Smooth muscle cell (in vitro differentiated cells): ENCODE results near the gene C2orf72. TPM values are rescaled to one million over a fixed set of nuclear protein-coding genes. Genes with fewer than 3 reads are reported as not detected.

ENCODE experiments used
- DNase-seq: peaks from one replicate; lab custom pipeline; 2025; ENCODE audit not compliant: unreplicated experiment; lab: John Stamatoyannopoulos, UW
- H2AFZ ChIP-seq: fragments of 200-600 bp; sonication (generic); 2 replicates; pipeline ENCODE4 v1.6.0; 2016; ENCODE audit warnings: antibody characterized with exemption, low read depth, mild to moderate bottlenecking
- H3F3A ChIP-seq: fragments of 200-600 bp; sonication (generic); 2 replicates; pipeline ENCODE4 v1.6.0; 2017; ENCODE audit warnings: antibody characterized with exemption, low read depth
- H3K27ac ChIP-seq: fragments of 200-600 bp; sonication (generic); 2 replicates; pipeline ENCODE4 v1.5.1; 2016; ENCODE audit warnings: low read depth, mild to moderate bottlenecking
- H3K27me3 ChIP-seq: fragments of 200-600 bp; sonication (generic); 2 replicates; pipeline ENCODE4 v1.6.1; 2016; ENCODE audit warnings: low read depth, mild to moderate bottlenecking
- H3K36me3 ChIP-seq: fragments of 200-600 bp; sonication (generic); 2 replicates; pipeline ENCODE4 v1.5.1; 2016; ENCODE audit warnings: low read depth
- H3K4me1 ChIP-seq: fragments of 200-600 bp; sonication (generic); 2 replicates; pipeline ENCODE4 v1.5.1; 2016; ENCODE audit warnings: low read depth
- H3K4me2 ChIP-seq: fragments of 200-600 bp; sonication (generic); 2 replicates; pipeline ENCODE4 v1.6.0; 2016; ENCODE audit warnings: mild to moderate bottlenecking
- H3K4me3 ChIP-seq: fragments of 200-600 bp; sonication (generic); 2 replicates; pipeline ENCODE4 v1.5.1; 2016; ENCODE audit warnings: mild to moderate bottlenecking
- H3K79me2 ChIP-seq: fragments of 200-600 bp; sonication (generic); 2 replicates; pipeline ENCODE4 v1.6.0; 2016; ENCODE audit warnings: low read depth, mild to moderate bottlenecking
- H3K9ac ChIP-seq: fragments of 200-600 bp; sonication (generic); 2 replicates; pipeline ENCODE4 v1.6.0; 2016; ENCODE audit warnings: low read depth
- H3K9me3 ChIP-seq: fragments of 200-600 bp; sonication (generic); replicated peaks from 2 replicates; pipeline ENCODE4 v1.5.1; 2016; ENCODE audit warnings: low read depth
- H4K20me1 ChIP-seq: fragments of 200-600 bp; sonication (generic); 2 replicates; pipeline ENCODE4 v1.6.0; 2016; ENCODE audit warnings: low read depth
- WGBS: methylation state at CpG from one replicate; pipeline ENCODE4 v1.1.7; 2016; ENCODE audit warnings: low lambda C conversion rate; 5-methylcytosine and 5-hydroxymethylcytosine counted together
- polyA plus RNA-seq: library from polyadenylated mRNA; unstranded; fragments of >200 nt; fragmentation: Nextera tagmentation; extraction: Ambion mirVana; gene quantifications from 2 replicates; pipeline ENCODE4 v1.2.1, GENCODE V29; 2016
- total RNA-seq: library from RNA; depleted of rRNA; stranded (reverse); fragments of >200 nt; gene quantifications from 2 replicates; pipeline ENCODE4 v1.2.3, GENCODE V29; 2014
- TF ChIP-seq, protein P1 (sequence below): fragments of 200-600 bp; sonication (generic); IDR thresholded peaks from 2 replicates; pipeline ENCODE4 v1.5.1; 2017; ENCODE audit warnings: borderline replicate concordance, mild to moderate bottlenecking, antibody characterized with exemption; ENCODE audit not compliant: insufficient read depth, poor library complexity, severe bottlenecking

The C2orf72 gene
- total and polyA plus RNA-seq, 2 experiments from 2014 or later = 0.48 to 1.2 TPM

DNA sequence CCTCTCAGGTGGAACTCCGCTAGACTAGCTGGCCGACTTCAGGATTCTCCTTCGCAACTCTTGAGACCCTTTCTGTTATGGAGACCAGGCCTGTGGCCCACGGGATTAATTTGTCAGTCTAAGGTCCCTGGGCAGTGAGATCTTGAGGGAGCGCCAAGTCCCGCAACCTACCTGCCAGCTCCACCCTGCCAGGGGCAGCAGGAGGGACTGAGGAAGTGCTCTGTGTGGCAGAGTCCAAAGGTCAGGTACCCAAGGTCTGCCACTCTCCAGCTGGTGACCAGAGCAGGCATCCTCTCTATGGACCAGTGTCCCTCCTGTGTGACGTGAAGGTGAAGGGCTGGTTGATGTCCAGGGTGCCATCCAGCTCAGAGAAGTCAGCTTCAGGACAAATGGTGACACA lies 45.7 kb upstream of the C2orf72 start:
- H3K36me3 ChIP-seq = no peaks in the 10 kb centered on the region
- no peaks in the 10 kb centered on the region for H3K4me1 ChIP-seq
- H3K9me3 ChIP-seq = no peaks in the 10 kb centered on the region
- H3K9ac ChIP-seq = no peak overlapping the region
- H3K27ac ChIP-seq = no peak overlapping the region
- H2AFZ ChIP-seq = no peak overlapping the region
- WGBS = 95% methylated on average over 7 of the region's 7 CpGs
- TF ChIP-seq, protein P1, sequence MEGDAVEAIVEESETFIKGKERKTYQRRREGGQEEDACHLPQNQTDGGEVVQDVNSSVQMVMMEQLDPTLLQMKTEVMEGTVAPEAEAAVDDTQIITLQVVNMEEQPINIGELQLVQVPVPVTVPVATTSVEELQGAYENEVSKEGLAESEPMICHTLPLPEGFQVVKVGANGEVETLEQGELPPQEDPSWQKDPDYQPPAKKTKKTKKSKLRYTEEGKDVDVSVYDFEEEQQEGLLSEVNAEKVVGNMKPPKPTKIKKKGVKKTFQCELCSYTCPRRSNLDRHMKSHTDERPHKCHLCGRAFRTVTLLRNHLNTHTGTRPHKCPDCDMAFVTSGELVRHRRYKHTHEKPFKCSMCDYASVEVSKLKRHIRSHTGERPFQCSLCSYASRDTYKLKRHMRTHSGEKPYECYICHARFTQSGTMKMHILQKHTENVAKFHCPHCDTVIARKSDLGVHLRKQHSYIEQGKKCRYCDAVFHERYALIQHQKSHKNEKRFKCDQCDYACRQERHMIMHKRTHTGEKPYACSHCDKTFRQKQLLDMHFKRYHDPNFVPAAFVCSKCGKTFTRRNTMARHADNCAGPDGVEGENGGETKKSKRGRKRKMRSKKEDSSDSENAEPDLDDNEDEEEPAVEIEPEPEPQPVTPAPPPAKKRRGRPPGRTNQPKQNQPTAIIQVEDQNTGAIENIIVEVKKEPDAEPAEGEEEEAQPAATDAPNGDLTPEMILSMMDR = no peak
- no peaks in the 10 kb centered on the region for H3K27me3 ChIP-seq
- H3K4me3 ChIP-seq = no peak overlapping the region
- H3F3A ChIP-seq = no peaks in the 10 kb centered on the region
- H3K79me2 ChIP-seq = no peaks in the 10 kb centered on the region
- DNase-seq = no peak
- H4K20me1 ChIP-seq = no peaks in the 10 kb centered on the region
- no peak overlapping the region for H3K4me2 ChIP-seq

DNA sequence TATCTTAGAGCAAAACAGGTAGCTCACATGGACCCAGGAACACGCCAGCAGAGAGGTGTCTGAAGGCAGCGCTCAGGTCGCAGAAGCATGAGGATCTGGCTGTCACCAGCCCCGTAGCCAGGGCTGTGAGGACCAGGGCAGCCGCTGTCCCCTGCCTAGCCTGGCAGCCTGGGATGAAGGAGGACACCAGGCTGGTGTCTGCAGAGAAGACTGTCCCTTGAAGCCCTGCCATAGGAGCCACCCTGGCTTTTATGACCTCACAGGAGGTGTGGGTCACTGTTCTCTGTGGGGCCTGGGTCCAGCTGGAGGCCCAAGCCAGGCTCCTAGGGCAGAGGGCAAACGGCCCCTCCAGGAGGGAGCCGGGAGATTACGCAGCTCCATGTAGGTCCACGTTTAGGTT lies 41.5 kb upstream of the C2orf72 start, which contains the start of gene SPATA3:
TSS of gene SPATA3 (plus strand) at position 301 of the 400 bp plus-strand sequence. CDS start 113 bp downstream, outside the sequence.
- TF ChIP-seq, protein P1 = no peak
- peaks cover 4% of the 10 kb centered on the region for H3K27me3 ChIP-seq
- no peaks in the 10 kb centered on the region for H3K79me2 ChIP-seq
- H3K9ac ChIP-seq = no peak within 1 kb of the TSS
- H3F3A ChIP-seq = no peaks in the 10 kb centered on the region
- no peaks in the 10 kb centered on the region for H3K4me1 ChIP-seq
- H3K9me3 ChIP-seq = no peaks in the 10 kb centered on the region
- WGBS = 98% methylated on average over 9 of the region's 9 CpGs
- DNase-seq = no peak
- H3K4me3 ChIP-seq = no peak within 1 kb of the TSS
- no peaks in the 10 kb centered on the region for H4K20me1 ChIP-seq
- H3K4me2 ChIP-seq = no peak within 1 kb of the TSS
- H3K36me3 ChIP-seq = no peaks in the 10 kb centered on the region
- H2AFZ ChIP-seq = no peak within 1 kb of the TSS
- H3K27ac ChIP-seq = no peak within 1 kb of the TSS

GRCh38 chr2:230996661-230997060 lies 40.7 kb upstream of the C2orf72 start:
- peaks cover 4% of the 10 kb centered on the region for H3K27me3 ChIP-seq
- TF ChIP-seq, protein P1 = no peak
- no peak for DNase-seq

GRCh38 chr2:230998882-230999281 lies 38.4 kb upstream of the C2orf72 start:
- no peak for DNase-seq
- no peak overlapping the region for H3K9ac ChIP-seq
- no peaks in the 10 kb centered on the region for H4K20me1 ChIP-seq
- TF ChIP-seq, protein P1 = no peak
- no peak overlapping the region for H3K4me3 ChIP-seq
- no peaks in the 10 kb centered on the region for H3K79me2 ChIP-seq
- H3K4me1 ChIP-seq = no peaks in the 10 kb centered on the region
- no peak overlapping the region for H3K27ac ChIP-seq
- no peaks in the 10 kb centered on the region for H3K36me3 ChIP-seq
- H3K9me3 ChIP-seq = no peaks in the 10 kb centered on the region
- no peaks in the 10 kb centered on the region for H3F3A ChIP-seq
- H3K27me3 ChIP-seq = peaks cover 8% of the 10 kb centered on the region
- H3K4me2 ChIP-seq = no peak overlapping the region
- H2AFZ ChIP-seq = no peak overlapping the region
- WGBS = 90% methylated on average over 2 of the region's 2 CpGs

More at GRCh38 chr2:230996661-230997060, 40.7 kb upstream of the C2orf72 start:
- H2AFZ ChIP-seq = no peak overlapping the region
- no peaks in the 10 kb centered on the region for H3K36me3 ChIP-seq
- H3K9me3 ChIP-seq = no peaks in the 10 kb centered on the region
- H3K27ac ChIP-seq = no peak overlapping the region
- no peaks in the 10 kb centered on the region for H3F3A ChIP-seq
- H3K4me2 ChIP-seq = no peak overlapping the region
- no peak overlapping the region for H3K9ac ChIP-seq
- H3K79me2 ChIP-seq = no peaks in the 10 kb centered on the region
- H4K20me1 ChIP-seq = no peaks in the 10 kb centered on the region
- no peak overlapping the region for H3K4me3 ChIP-seq
- no peaks in the 10 kb centered on the region for H3K4me1 ChIP-seq
